Fibroblast of lung (primary cell): ENCODE measurements around the gene HOXA9.

Experiments used
- CTCF ChIP-seq, 2 donors: IDR thresholded peaks in 1 of 2; conservative IDR thresholded peaks in 1 of 2; 1 replicate in 1 of 2; 2 replicates in 1 of 2; pipeline ENCODE4 v1.5.1; 2011 to 2012; ENCODE audit warnings: low read length in 2 of 2, control low read depth in 1 of 2, inconsistent platforms in 1 of 2, low read depth in 1 of 2, mild to moderate bottlenecking in 1 of 2
- EZH2 ChIP-seq: IDR thresholded peaks from 2 replicates; pipeline ENCODE4 v1.5.1; 2012; ENCODE audit warnings: low read length, control low read depth, mild to moderate bottlenecking; ENCODE audit errors: missing control alignments

- TF ChIP-seq CTCF (conservative IDR thresholded peaks at IDR 0.05 in 1 of 2, IDR thresholded peaks at IDR 0.05 in 1 of 2; ENCODE audit: low read depth in 1 of 2, low read length in 2 of 2) (no peak), EZH2 (no peak)
Measured at GRCh38 chr7:27166531-27167505, 1.5 kb upstream of the HOXA9 start.
